ENCODE measurements around the gene ATAD2B. TPM values are rescaled to one million over a fixed set of nuclear protein-coding genes. Genes with fewer than 3 reads are reported as not detected.

The ATAD2B gene
- total RNA-seq, 4 donors from 2014 or later = 22.9 to 34.9 (median 28.5) TPM

DNA sequence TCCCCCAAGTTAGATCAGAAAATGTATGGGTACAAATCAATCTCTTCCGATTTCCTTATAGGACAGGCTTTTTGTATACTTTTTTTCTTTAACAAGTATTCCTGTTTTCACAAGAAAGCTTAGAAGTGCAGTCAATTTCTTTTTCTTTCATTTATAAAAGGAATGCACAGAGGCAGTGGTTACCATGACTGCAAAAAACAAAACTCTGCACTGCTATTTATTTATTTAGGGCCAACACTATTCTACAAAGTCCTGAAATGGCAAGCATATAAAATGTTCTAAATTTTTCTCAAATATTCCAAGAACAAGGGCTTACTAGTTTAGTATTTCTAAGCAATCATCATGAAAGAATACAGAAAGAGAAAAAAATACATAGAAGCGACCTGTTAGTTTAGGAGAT, 22.2 kb downstream of the ATAD2B start:
- TF ChIP-seq, protein P1, sequence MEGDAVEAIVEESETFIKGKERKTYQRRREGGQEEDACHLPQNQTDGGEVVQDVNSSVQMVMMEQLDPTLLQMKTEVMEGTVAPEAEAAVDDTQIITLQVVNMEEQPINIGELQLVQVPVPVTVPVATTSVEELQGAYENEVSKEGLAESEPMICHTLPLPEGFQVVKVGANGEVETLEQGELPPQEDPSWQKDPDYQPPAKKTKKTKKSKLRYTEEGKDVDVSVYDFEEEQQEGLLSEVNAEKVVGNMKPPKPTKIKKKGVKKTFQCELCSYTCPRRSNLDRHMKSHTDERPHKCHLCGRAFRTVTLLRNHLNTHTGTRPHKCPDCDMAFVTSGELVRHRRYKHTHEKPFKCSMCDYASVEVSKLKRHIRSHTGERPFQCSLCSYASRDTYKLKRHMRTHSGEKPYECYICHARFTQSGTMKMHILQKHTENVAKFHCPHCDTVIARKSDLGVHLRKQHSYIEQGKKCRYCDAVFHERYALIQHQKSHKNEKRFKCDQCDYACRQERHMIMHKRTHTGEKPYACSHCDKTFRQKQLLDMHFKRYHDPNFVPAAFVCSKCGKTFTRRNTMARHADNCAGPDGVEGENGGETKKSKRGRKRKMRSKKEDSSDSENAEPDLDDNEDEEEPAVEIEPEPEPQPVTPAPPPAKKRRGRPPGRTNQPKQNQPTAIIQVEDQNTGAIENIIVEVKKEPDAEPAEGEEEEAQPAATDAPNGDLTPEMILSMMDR (IDR thresholded peaks at IDR 0.05; ENCODE audit: low read depth) = no peak

DNA sequence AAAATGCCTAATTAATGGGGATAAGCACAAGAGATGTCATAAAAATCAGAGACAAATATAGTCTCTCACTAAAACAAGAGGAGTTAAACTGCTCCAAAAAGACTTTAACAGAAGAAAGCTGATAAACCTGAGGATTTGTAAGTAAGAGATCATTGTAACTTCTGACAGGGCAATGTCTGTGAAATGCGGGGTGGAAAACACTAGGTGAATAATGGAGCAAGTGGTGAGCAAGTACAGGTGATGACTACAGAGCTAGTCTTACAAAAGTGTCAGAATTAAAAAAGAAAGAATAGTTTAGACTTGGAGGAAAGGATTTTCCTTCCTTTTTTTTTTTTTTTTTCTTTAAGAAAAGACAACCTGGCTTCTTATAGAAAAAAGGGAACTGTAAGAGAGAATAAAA, 22.7 kb downstream of the ATAD2B start:
- TF ChIP-seq, protein P1 (IDR thresholded peaks at IDR 0.05; ENCODE audit: low read depth) = no peak

GRCh38 chr2:23903034-23903433, 23.9 kb downstream of the ATAD2B start:
- TF ChIP-seq, protein P1 (IDR thresholded peaks at IDR 0.05; ENCODE audit: low read depth) = no peak

DNA sequence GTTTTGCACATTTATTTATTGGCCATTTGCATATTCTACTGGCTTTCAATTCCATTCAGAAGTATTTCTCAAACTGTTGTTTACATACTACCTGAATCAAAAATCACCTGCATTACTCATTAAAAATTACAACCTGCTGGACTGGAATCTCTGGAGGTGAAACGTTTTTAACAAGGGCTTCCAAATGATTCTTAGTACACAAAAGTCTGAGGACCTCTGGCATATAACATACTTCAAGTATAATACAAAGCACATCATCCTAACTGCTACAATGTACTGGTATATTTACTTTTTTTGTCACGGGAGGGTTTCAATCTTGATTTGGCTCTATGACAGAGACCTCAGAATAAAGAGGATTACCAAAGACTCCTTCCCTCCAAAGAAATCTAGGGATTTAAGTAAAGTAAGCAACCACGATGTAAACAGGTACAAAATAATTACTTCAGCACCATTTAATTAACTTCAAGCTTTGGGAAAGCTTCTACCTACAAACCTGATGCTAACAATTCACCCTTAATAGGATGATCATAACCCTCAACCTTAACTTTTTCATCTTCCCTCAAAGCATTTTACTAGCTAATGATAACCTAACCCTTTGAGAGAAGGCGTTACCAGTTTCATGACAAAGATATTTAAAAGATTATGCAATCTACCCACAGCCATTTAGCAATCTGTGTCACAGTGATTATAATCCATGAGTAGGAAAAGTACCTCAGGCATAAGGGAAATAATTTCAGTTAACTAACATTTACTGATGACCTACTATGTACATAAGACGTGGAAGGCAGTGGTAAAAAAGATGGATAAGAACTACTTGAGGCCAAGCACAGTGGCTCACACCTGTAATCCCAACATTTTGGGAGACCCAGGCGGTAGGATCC, 24.7 kb downstream of the ATAD2B start:
- TF ChIP-seq, protein P1 (IDR thresholded peaks at IDR 0.05; ENCODE audit: low read depth) = no peak

GRCh38 chr2:23900541-23901322, 26.2 kb downstream of the ATAD2B start:
- TF ChIP-seq, protein P1 (IDR thresholded peaks at IDR 0.05; ENCODE audit: low read depth) = no peak

DNA sequence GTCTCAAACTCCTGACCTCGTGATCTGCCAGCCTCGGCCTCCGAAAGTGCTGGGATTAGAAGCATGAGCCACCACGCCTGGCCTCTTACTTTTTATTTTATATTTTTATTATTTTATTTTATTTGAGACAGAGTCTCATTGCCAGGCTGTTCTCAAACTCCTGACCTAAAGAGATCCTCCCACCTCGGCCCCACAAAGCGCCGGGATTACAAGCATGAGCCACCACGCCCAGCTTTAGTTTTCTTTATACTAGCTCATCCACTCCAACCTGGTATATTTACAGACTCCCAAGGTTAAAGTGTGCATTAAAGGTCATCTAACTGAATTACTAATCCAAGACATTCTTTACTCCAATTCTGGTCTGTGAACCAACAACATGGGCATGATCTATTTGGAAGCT, 26.8 kb downstream of the ATAD2B start:
- TF ChIP-seq, protein P1 (IDR thresholded peaks at IDR 0.05; ENCODE audit: low read depth) = no peak

GRCh38 chr2:23871206-23871605, 55.7 kb downstream of the ATAD2B start:
- TF ChIP-seq, protein P1 (IDR thresholded peaks at IDR 0.05; ENCODE audit: low read depth) = no peak
